Keratinocyte (primary cell): ENCODE measurements around the gene JAM2.

Experiments used
- CTCF ChIP-seq, 3 experiments: IDR thresholded peaks in 1 of 3; conservative IDR thresholded peaks in 1 of 3; optimal IDR thresholded peaks in 1 of 3; 2 replicates in 2 of 3; 3 replicates in 1 of 3; pipeline versions ENCODE3 to v1.5.1; 2011; ENCODE audit warnings: low read length in 3 of 3, mild to moderate bottlenecking in 3 of 3, moderate library complexity in 2 of 3, control low read depth in 1 of 3, inconsistent platforms in 1 of 3; ENCODE audit not compliant: insufficient read depth in 2 of 3; ENCODE audit errors: extremely low read depth in 1 of 3
- EZH2 ChIP-seq: IDR thresholded peaks from one replicate; pipeline ENCODE4 v1.6.1; 2012; ENCODE audit warnings: inconsistent platforms, mild to moderate bottlenecking, low read length, moderate library complexity

- TF ChIP-seq CTCF (optimal IDR thresholded peaks at IDR 0.05 in 1 of 3, IDR thresholded peaks at IDR 0.05 in 1 of 3, conservative IDR thresholded peaks at IDR 0.05 in 1 of 3; ENCODE audit: extremely low read depth in 1 of 3, insufficient read depth in 2 of 3, low read length in 3 of 3): no peak
- TF ChIP-seq EZH2: no peak
These were observed 43.3 kb downstream of the JAM2 start for GRCh38 chr21:25682382-25682781.
